NCI-H446 treated with DMSO at 0.1 percent for 48 hours (cell line): ENCODE results near the gene GRID2.
A peak's percentile ranks its signal among the peaks of the same experiment; 100 is the strongest.
"Not testable (repeated sequence)": the region's sequence is repeated elsewhere in the genome, so short reads cannot be mapped to it uniquely, and the experiment has no call there.

Source experiments
- DNase-seq: peaks from one replicate; lab custom pipeline; 2025; lab: John Stamatoyannopoulos, UW

GRID2 gene

DNA sequence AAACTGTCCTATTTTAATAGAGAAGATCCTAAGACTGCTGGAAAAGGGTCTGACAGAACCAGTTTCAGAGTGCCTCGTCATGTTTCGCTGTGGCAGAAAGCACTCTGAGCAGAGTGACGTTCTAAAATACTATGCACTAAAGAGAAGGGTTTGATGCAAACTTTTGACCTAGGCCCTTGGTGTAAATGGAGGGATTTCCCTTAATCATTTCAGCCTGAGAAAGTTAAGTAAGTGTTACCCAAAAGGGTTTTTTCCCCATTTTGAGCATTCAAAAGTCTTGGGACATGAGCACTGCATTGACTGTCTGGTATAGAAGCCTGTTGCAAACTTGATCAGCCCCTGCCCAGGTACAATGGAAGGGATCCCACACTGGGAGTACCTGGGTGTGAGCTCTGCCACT lies 1367.3 kb downstream of the GRID2 start:
- DNase-seq: no peak

GRCh38 chr4:93676937-93677336 lies 1373.2 kb downstream of the GRID2 start:
- DNase-seq: not testable (repeated sequence)

GRCh38 chr4:93684571-93684970 lies 1380.8 kb downstream of the GRID2 start:
- no peak for DNase-seq

- no peak for DNase-seq
These were observed 1383.5 kb downstream of the GRID2 start for GRCh38 chr4:93687304-93687703.

- no peak for DNase-seq
These were observed 1385.2 kb downstream of the GRID2 start for GRCh38 chr4:93688978-93689377.

DNA sequence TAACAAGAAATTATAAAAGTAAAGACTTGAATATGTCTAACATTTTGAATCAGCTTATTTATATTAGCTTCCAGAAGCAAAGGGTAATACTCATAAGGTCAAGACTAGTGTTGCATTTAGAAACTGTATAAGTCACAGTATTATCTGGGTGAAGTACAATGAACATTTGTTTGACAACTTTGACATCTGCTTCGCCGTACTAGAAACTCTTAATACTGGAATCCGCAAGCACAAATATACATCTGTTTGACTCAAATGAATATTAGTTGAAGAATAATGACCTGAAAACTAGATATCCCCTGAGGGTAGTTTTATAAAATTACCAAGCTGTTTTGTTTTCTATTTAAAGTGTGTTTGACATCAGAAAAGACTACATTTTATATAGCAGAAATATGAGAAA lies 1389.4 kb downstream of the GRID2 start:
- DNase-seq: no peak

DNA sequence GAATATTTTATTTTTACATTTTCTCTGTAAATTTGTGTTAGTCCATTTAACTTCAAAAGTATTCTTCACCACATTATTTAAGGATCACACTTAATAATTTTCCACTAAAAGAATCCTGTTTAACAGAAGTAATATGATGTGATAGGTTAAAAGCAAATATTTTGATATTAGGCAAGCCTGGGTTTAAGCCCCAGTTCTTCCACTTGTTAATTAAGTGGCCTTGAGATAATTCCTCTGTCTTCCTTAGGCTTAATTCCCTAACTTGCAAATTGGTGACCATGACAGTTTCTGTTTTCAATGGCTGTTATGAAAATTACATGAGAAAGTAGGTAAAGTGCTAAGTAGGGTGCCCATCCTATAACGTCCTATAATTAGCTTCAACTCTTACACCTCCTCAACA lies 1394.9 kb downstream of the GRID2 start:
- DNase-seq: no peak

- DNase-seq: no peak
These were observed 1396.8 kb downstream of the GRID2 start for GRCh38 chr4:93700571-93700970.

GRCh38 chr4:93710101-93710846 lies 1406.5 kb downstream of the GRID2 start:
- DNase-seq: no peak

- no peak for DNase-seq
These were observed 1407.2 kb downstream of the GRID2 start for GRCh38 chr4:93710847-93711430.

GRCh38 chr4:93718233-93718632 lies 1414.5 kb downstream of the GRID2 start:
- DNase-seq: no peak

DNA sequence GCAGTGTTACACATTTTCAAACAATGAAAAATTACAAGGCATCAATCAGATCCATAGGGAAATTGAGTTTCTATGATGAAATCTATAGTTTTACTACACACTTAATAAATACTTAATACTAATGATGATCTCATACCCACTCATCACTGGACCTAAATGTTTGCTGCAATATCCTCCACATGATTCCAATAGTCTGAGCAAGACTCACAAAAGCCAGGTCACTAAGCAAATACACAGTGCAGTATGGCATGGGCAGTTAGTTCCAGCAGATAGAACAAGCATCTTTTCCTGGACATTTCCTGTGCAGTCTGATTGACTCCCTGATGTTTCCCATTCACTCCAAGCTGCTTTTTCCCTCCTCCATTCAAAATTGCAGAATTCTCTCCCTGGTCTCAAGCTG lies 1415.8 kb downstream of the GRID2 start:
- no peak for DNase-seq

GRCh38 chr4:93722446-93722845 lies 1418.7 kb downstream of the GRID2 start:
- no peak for DNase-seq

GRCh38 chr4:93730251-93730650 lies 1426.5 kb downstream of the GRID2 start:
- DNase-seq: no peak

- peak; percentile 26 for DNase-seq
These were observed 1427.0 kb downstream of the GRID2 start for GRCh38 chr4:93730760-93731159.

DNA sequence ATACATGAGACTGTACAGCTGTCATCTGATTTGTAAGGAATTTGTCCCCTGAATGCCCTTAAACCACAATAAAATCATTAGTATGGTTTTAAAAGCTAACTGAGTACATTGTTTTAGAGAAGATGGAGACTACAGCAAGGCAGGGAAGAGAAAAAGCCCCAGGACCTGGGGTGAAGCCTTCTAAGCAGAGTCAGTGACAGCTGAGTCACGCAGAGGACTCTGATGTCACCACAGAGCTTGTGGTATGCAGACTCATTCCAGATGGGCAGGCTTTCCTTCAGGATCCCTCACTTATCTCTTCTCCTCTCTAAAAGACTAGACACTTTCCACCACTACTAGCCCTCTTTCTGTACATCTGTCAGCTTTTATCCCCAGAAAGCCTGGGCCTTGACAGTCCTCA lies 1427.7 kb downstream of the GRID2 start:
- DNase-seq: no peak

DNA sequence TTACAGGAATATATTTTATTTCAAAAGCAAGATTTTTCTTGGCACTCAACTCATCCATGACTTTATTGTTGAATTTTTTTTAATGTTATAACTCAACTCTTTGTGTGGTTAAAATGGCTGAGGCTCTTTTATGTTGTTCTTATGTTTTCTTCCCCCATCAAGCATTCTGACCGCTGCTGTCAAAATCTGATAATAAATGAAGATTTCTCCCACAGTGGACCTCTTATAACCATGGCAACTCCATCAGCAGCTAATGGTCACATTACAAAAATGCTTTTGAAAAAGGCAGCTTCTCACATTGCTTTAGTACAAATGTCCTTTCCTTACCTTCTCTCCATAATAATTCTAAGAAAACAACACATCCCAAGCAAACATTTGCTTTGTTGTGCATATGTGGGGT lies 1428.7 kb downstream of the GRID2 start:
- DNase-seq: no peak

GRCh38 chr4:93740890-93741289 lies 1437.1 kb downstream of the GRID2 start:
- DNase-seq: no peak

GRCh38 chr4:93743022-93743421 lies 1439.3 kb downstream of the GRID2 start:
- no peak for DNase-seq

DNA sequence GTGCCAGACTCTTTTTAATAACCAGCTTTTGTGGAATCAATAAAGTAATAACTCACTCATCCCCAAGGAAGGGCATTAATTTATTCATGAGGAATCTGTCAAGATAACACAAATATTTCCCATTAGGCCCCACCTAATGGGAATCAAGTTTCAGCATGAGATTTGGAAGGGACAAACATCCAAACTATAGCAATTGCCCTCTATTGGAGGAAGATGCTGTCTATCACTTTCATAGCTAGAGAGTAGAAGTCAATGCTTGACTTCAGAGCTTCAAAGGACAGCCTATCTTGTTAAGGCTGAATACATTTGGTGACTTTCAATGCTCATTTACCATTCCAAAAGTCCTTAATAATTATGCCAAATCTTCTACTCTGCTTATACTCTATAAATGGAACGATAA lies 1439.9 kb downstream of the GRID2 start:
- no peak for DNase-seq

GRCh38 chr4:93744961-93745360 lies 1441.2 kb downstream of the GRID2 start:
- no peak for DNase-seq

DNA sequence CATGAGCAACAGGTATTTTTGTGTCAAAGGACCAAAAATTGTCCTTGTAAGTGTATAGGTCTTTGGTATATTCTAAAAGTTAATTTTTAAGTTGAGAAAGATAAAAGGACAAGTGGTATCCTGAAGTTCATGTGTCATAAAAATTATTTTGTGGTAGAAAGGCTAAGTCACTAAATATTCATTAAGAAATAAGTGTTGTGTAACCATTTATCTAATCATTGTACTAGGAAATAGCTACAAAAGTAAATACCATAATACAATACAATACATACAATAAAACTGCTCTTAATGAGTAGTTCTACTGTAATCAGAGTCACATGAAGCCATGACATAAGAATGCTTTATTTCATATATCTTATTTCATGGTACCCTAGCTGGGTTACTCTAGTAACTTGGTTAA lies 1442.3 kb downstream of the GRID2 start:
- DNase-seq: no peak

- DNase-seq: no peak
These were observed 1443.5 kb downstream of the GRID2 start for GRCh38 chr4:93747220-93747619.
